Right renal pelvis (tissue), 4 donors: Measurements from ENCODE around the gene HLA-DPB1. TPM values are rescaled to one million over a fixed set of nuclear protein-coding genes. Genes with fewer than 3 reads are reported as not detected.

Experiments used
- DNase-seq, 4 donors: peaks; one replicate each; pipeline ENCODE4 v3.0.0-alpha.2; 2013; ENCODE audit warnings: low read depth in 4 of 4, low spot score in 3 of 4, missing footprints in 1 of 4
- polyA plus RNA-seq, 4 donors: library from polyadenylated mRNA; unstranded; fragments of 120-200 nt; gene quantifications; one replicate each; pipeline ENCODE4 v1.2.1, GENCODE V29; 2013; ENCODE audit not compliant: insufficient read length in 4 of 4

The HLA-DPB1 gene
- polyA plus RNA-seq, 4 donors: 18.4 to 24.2 (median 21.3) TPM

- DNase-seq: no peak
Observed at GRCh38 chr6:33124947-33125346, 49.2 kb downstream of the HLA-DPB1 start.

GRCh38 chr6:33126101-33126714 is 50.4 kb downstream of the HLA-DPB1 start:
- DNase-seq: no peak

GRCh38 chr6:33128318-33128717 is 52.5 kb downstream of the HLA-DPB1 start:
- DNase-seq: no peak

GRCh38 chr6:33132081-33132524 is 56.3 kb downstream of the HLA-DPB1 start:
- DNase-seq: no peak

- no peak for DNase-seq
Observed at GRCh38 chr6:33136310-33136900, 60.6 kb downstream of the HLA-DPB1 start.

Other genes starting within 250 kb of the HLA-DPB1 start
- 10 to 100 TPM; 11.9 to 14.8 (median 12.8) TPM for gene TAP2, start 237.3 kb upstream of the HLA-DPB1 start, polyA plus RNA-seq
- gene PSMB8, start 231.9 kb upstream of the HLA-DPB1 start, polyA plus RNA-seq: 10 to 100 TPM; 24.1 to 25.5 (median 24.5) TPM
- gene TAP1, start 222.3 kb upstream of the HLA-DPB1 start, polyA plus RNA-seq: 10 to 100 TPM in 3 of 4 donors, 1 to 10 TPM in 1; 10.0 to 12.7 (median 10.8) TPM
- 1 to 10 TPM; 5.7 to 7.4 (median 6.0) TPM for gene PSMB9, start 221.8 kb upstream of the HLA-DPB1 start, polyA plus RNA-seq
- gene HLA-DMB, start 135.0 kb upstream of the HLA-DPB1 start, polyA plus RNA-seq: 10 to 100 TPM; 70.0 to 77.3 (median 73.0) TPM
- gene HLA-DMA, start 122.9 kb upstream of the HLA-DPB1 start, polyA plus RNA-seq: 10 to 100 TPM; 15.9 to 19.1 (median 17.2) TPM
- 100 to 1,000 TPM; 308 to 347 (median 326) TPM for gene BRD2, start 107.4 kb upstream of the HLA-DPB1 start, polyA plus RNA-seq
- gene HLA-DOA, start 66.4 kb upstream of the HLA-DPB1 start, polyA plus RNA-seq: 1 to 10 TPM; 4.7 to 5.8 (median 5.1) TPM
- gene HLA-DPA1, start 2.3 kb upstream of the HLA-DPB1 start, polyA plus RNA-seq: 10 to 100 TPM; 17.9 to 37.0 (median 19.2) TPM
- gene COL11A2, start 116.5 kb downstream of the HLA-DPB1 start, polyA plus RNA-seq: 1 to 10 TPM; 4.7 to 5.6 (median 5.4) TPM
- 10 to 100 TPM; 53.7 to 56.5 (median 54.3) TPM for gene RXRB, start 124.7 kb downstream of the HLA-DPB1 start, polyA plus RNA-seq
- 100 to 1,000 TPM; 102 to 118 (median 105) TPM for gene SLC39A7, start 124.9 kb downstream of the HLA-DPB1 start, polyA plus RNA-seq
- gene HSD17B8, start 128.7 kb downstream of the HLA-DPB1 start, polyA plus RNA-seq: 10 to 100 TPM; 20.5 to 35.1 (median 26.7) TPM
- gene RING1, start 132.5 kb downstream of the HLA-DPB1 start, polyA plus RNA-seq: 10 to 100 TPM; 51.5 to 64.6 (median 56.8) TPM
- 10 to 100 TPM; 64.3 to 81.7 (median 70.6) TPM for gene VPS52, start 195.9 kb downstream of the HLA-DPB1 start, polyA plus RNA-seq
- 1,000 to 10,000 TPM; 2,953 to 3,403 (median 3,031) TPM for gene RPS18, start 196.1 kb downstream of the HLA-DPB1 start, polyA plus RNA-seq
- gene B3GALT4, start 201.1 kb downstream of the HLA-DPB1 start, polyA plus RNA-seq: 1 to 10 TPM; 4.2 to 5.8 (median 4.6) TPM
- gene WDR46, start 213.2 kb downstream of the HLA-DPB1 start, polyA plus RNA-seq: 10 to 100 TPM; 59.9 to 72.6 (median 62.5) TPM
- gene PFDN6, start 213.6 kb downstream of the HLA-DPB1 start, polyA plus RNA-seq: 10 to 100 TPM; 64.2 to 78.3 (median 73.5) TPM
- gene RGL2, start 223.0 kb downstream of the HLA-DPB1 start, polyA plus RNA-seq: 100 to 1,000 TPM in 3 of 4 donors, 10 to 100 TPM in 1; 98.4 to 122 (median 109) TPM
- gene TAPBP, start 238.1 kb downstream of the HLA-DPB1 start, polyA plus RNA-seq: 10 to 100 TPM; 31.8 to 43.1 (median 36.2) TPM
- 10 to 100 TPM; 23.9 to 26.2 (median 25.2) TPM for gene ZBTB22, start 241.8 kb downstream of the HLA-DPB1 start, polyA plus RNA-seq
- 10 to 100 TPM; 52.3 to 58.4 (median 57.6) TPM for gene DAXX, start 247.0 kb downstream of the HLA-DPB1 start, polyA plus RNA-seq